ENCODE results near the gene MET. TPM values are rescaled to one million over a fixed set of nuclear protein-coding genes. Genes with fewer than 3 reads are reported as not detected.

MET gene
- total and polyA plus RNA-seq, 2 of the 8 experiments (the other 6 are each of a cell fraction or from before 2014, with no cell fraction given): 3.5 to 12.9 TPM

DNA sequence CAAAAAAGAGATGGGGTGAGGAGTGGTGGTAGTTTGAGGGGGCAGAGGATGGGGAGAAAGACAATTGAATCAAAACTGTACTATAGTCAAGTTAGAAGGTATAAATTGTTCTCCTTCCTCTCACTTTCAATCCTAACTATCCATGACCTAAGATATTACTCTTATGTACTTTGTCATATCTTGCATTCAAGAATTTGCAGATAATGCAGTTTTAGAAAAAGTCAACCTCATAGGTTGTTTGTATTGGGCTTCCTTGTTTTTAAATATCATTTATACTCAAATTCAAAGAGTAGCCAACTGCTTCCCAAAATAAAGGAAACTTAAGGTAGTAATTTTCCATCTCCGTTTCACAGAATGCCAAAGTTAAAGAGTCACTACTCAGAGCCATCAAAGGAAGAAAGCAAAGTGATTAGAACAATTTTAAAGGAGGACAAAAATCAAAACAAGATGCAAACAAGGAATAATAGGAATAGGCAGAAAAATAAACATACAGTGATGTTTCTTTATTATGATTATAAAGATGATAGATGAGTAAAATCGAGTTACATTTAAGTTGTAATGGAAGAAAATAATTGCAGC, 32.7 kb downstream of the MET start:
- Histone ChIP-seq H3K14ac (ENCODE audit: insufficient read length) (no peak overlapping the region), H2BK5ac (ENCODE audit: low read depth, low read length) (no peak overlapping the region), H3K23ac (ENCODE audit: insufficient read length) (no peak overlapping the region), H4K91ac (replicated peaks; ENCODE audit: insufficient read length, low read length) (no peak overlapping the region), H2AFZ (ENCODE audit: low read length) (no peak overlapping the region), H2AK5ac (ENCODE audit: low read depth, low read length) (no peak overlapping the region), H3K79me1 (ENCODE audit: low read depth, low read length) (no peaks in the 10 kb centered on the region), H3K4me2 (ENCODE audit: insufficient read depth in 1 of 2, low read depth in 2 of 2, low read length in 2 of 2) (no peak overlapping the region), H3K36me3 (ENCODE audit: control insufficient read depth in 2 of 4, insufficient read depth in 4 of 4, low read length in 3 of 4) (no peaks in the 10 kb centered on the region), H3K18ac (ENCODE audit: extremely low read depth, low read length) (no peak overlapping the region), H4K5ac (ENCODE audit: insufficient read length, low read depth, low read length) (no peak overlapping the region), H3K4me1 (replicated peaks in 1 of 4; ENCODE audit: control insufficient read depth in 3 of 4, insufficient read depth in 4 of 4, low read length in 3 of 4) (peaks cover 0 to 14% (median 2%) of the 10 kb centered on the region in 4 experiments; a peak in 2 of 7 replicates), H2BK20ac (ENCODE audit: low read length) (no peak overlapping the region), H3K4ac (replicated peaks; ENCODE audit: insufficient read length, low read depth, low read length) (no peak overlapping the region), H2BK12ac (ENCODE audit: low read depth, low read length) (no peak overlapping the region), H3K79me2 (ENCODE audit: control insufficient read depth in 1 of 2, insufficient read depth in 2 of 2, low read length in 2 of 2) (no peaks in the 10 kb centered on the region), H3K27me3 (replicated peaks in 1 of 4; ENCODE audit: control insufficient read depth in 3 of 4, extremely low read depth in 1 of 4, insufficient read depth in 3 of 4, low read length in 3 of 4) (no peaks in the 10 kb centered on the region), H4K8ac (ENCODE audit: extremely low read depth, insufficient read depth, low read length) (no peak overlapping the region), H3K23me2 (ENCODE audit: low read depth, low read length) (no peaks in the 10 kb centered on the region), H3K56ac (replicated peaks; ENCODE audit: insufficient read length, low read depth, low read length) (no peak overlapping the region), H2BK120ac (replicated peaks; ENCODE audit: low read depth, low read length) (no peak overlapping the region), H2BK15ac (ENCODE audit: low read length) (no peak overlapping the region), H3K4me3 (ENCODE audit: extremely low read depth in 1 of 4, insufficient read depth in 2 of 4, low read depth in 3 of 4, low read length in 4 of 4) (no peak overlapping the region), H3K9ac (replicated peaks in 1 of 4; ENCODE audit: extremely low read depth in 1 of 4, low read depth in 3 of 4, low read length in 3 of 4) (no peak overlapping the region), H3K27ac (ENCODE audit: low read depth, low read length) (no peak overlapping the region), H3K9me3 (ENCODE audit: insufficient read depth in 2 of 2, low read depth in 1 of 2, low read length in 1 of 2) (no peaks in the 10 kb centered on the region), H4K20me1 (replicated peaks in 1 of 2; ENCODE audit: control insufficient read depth in 1 of 2, insufficient read depth in 2 of 2, low read length in 2 of 2) (no peaks in the 10 kb centered on the region)
- ChIA-PET POLR2A (ENCODE audit: partially characterized antibody) (no interaction called here), CTCF (ENCODE audit: partially characterized antibody) (no interaction called here)
- TF ChIP-seq JUND (IDR thresholded peaks at IDR 0.05; ENCODE audit: low read length) (no peak), KDM4A (IDR thresholded peaks at IDR 0.05; ENCODE audit: low read depth, low read length, severe bottlenecking) (no peak)
- TF ChIP-seq, protein P1, sequence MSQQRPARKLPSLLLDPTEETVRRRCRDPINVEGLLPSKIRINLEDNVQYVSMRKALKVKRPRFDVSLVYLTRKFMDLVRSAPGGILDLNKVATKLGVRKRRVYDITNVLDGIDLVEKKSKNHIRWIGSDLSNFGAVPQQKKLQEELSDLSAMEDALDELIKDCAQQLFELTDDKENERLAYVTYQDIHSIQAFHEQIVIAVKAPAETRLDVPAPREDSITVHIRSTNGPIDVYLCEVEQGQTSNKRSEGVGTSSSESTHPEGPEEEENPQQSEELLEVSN (IDR thresholded peaks at IDR 0.05): no peak
- FAIRE-seq (no peak), DNase-seq (ENCODE audit: low read depth in 1 of 2, low spot score in 2 of 2) (no peak)
- 94% methylated on average over 2 of the region's 2 CpGs; no CpG with 5 or more reads in 1 of the 2 experiments for WGBS, 2 experiments (ENCODE audit: extremely low coverage in 1 of 2, insufficient coverage in 1 of 2, insufficient read length in 1 of 2, insufficient replicate concordance in 2 of 2, low coverage in 1 of 2, low lambda C conversion rate in 2 of 2, missing lambda C conversion rate in 1 of 2)
